Effector CD8-positive, alpha-beta T cell (primary cell): ENCODE measurements around the gene MVK.

ENCODE experiments used
- DNase-seq: peaks from one replicate; lab custom pipeline; 2025; lab: John Stamatoyannopoulos, UW
- total RNA-seq, 4 experiments: gene quantifications; one replicate each; lab custom pipeline; 2026; lab: John Stamatoyannopoulos, UW

MVK gene
- 17.9 to 24.9 (median 19.3) reads per million in 4 experiments for total RNA-seq

DNA sequence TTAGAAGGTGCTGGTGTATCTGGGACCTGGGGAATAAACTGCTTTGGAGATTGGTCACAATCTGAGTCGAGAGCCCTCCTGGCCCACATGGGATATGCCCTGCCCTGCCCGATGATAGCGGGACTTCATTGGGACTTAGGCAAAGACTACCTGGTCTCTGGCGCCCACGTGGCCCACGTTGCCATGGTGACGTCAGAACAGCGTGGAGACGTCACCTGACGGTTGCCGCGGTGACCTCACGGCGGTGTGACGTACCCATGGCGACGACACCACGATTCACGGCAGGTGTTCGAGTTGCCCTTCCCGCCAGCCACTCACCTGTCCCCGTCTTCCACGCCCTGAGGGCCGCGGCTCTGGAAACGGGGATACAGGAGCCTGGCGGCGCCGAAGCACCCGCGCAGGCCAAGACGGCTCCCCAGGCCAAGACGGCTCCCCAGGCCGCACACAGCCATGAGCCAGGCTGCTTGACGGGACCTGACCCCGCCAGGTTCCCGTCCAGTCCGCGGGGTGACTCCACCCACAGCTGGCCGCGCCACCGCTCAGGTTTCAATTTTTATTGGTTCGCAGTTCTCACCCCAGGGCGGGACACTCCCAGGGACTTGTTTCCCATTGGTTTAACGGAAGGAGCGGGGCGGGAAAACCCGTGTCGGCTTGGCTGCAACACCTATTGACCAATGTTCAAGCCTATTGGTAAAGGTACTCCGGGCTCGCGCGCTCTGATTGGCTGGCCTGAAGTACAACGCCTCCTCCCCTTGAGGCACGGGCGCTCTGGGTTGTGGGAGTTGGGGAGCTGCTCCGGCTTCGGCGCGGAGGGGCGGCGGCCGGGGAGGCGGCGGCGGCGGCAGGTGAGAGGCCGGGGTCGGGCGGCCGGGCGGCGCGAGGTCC is at the start of gene MVK, which contains the start of gene MMAB:
Gene MVK (plus strand): TSS at position 766 of the 885 bp plus-strand sequence. CDS start 1,029 bp downstream, outside the sequence.
Gene MMAB (minus strand): TSS at position 476 of the 885 bp plus-strand sequence. CDS start 24 bp downstream, at position 452.
- peak; percentile 97 for DNase-seq

- DNase-seq = no peak
Observed at GRCh38 chr12:109524466-109525278, 48.9 kb upstream of the MVK start.

DNA sequence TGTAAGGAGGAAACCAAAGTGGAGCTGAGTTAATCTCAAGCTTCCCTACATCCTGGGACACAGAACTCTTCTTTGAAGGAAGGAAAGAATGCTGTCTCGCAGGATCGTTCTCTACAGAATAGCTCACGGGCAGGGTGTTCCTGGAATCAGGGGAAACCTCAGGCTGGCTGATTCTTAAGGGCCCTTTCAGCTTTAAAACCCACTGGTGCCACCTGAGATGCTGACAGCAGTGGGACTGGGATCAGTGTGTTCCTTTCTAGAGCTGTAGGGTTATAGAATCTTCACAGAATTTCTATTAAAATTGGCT is 48.4 kb upstream of the MVK start:
- DNase-seq = no peak

- no peak for DNase-seq
Observed at GRCh38 chr12:109527489-109528123, 46.0 kb upstream of the MVK start.

DNA sequence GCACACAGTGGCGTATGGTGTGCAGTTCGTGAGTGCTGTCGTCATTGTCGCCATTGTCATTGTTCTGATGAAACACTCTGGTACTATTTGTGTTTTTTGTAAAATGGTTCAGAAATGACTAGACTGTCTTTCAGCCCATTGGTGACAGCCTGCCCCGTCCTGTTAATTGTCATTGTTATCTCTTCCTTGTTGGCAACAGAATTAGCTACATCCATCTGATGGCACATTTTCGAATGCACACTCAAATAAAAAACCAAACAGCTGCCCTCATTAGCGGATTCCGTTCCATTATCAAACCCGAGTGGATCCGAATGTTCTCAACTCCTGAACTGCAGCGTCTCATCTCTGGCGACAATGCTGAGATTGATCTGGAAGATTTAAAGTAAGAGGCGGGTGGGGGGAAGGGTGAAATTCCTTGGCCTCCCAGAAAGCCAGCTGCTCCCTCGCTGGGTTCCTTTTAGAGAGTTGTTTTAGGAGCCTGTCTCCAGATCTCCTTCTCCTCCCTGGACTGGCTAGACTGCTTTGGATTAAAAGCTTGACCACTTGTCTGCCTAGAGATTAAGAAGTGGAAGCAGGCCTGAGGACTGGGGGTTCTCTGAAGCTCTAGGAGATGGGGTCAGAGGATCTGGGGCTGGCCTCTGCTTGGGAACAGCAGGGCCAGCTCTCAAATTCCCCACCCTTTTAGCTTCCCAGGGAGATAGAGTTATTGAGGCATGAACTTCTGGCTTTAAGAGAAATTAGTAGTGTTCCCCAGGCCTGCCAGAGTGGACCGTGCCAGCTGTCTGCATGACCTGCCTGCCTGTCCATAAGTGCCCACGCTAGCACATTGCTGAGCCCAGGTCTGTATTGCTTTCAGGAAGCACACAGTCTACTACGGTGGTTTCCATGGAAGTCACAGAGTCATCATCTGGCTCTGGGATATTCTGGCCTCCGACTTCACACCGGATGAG is 43.6 kb upstream of the MVK start:
- no peak for DNase-seq

GRCh38 chr12:109531411-109531810 is 42.2 kb upstream of the MVK start:
- no peak for DNase-seq

DNA sequence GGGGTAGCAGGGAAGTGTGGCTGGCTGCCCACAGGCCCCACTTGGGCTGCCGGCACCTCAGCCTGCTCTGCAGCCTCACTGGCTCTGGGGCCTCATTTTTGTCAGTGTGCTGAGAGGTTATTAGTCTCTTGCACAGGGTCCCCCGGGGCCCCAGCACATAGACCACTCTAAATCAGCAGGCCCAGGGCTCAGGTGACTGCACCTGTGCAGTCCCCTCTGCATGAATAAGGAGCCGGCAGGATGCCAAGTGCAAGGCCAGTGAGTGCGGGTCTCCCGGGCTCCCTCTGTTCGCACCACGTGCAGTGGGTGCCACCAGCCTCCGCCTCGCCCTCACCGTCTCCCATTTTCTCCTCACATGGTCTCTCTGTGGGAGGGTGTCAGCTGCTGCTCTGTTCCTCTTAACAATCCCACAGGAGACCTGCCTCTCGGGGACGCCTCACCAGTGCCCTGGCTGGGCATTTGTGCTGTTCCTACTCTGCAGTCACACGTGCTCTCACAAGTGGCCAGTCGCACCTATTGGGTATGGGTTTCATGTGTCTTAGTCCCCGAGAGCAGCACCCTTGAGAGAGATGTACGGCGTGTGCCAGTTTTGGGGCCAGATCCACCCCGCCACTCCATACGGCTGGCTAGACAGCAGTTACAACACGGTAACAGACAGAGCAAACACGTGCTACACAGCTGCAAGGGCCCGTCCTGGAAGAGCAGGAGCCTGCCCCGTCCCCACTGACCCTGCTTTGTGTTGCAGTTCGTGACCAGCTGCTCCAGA is 40.7 kb upstream of the MVK start:
- DNase-seq = no peak

DNA sequence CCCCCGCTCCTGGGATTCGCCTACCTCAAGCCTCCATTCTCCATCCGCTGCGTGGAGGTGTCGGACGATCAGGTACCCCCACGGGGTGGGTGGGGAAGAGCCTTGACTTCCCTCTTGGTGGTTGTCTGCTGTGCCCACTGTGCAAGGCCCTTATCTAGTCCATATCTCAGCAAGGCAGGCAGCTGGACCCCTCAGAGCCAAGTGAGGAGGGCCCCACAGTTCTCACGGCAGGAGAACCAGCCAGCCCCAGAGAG is 40.2 kb upstream of the MVK start:
- DNase-seq = no peak

- no peak for DNase-seq
Observed at GRCh38 chr12:109534456-109534855, 39.1 kb upstream of the MVK start.

DNA sequence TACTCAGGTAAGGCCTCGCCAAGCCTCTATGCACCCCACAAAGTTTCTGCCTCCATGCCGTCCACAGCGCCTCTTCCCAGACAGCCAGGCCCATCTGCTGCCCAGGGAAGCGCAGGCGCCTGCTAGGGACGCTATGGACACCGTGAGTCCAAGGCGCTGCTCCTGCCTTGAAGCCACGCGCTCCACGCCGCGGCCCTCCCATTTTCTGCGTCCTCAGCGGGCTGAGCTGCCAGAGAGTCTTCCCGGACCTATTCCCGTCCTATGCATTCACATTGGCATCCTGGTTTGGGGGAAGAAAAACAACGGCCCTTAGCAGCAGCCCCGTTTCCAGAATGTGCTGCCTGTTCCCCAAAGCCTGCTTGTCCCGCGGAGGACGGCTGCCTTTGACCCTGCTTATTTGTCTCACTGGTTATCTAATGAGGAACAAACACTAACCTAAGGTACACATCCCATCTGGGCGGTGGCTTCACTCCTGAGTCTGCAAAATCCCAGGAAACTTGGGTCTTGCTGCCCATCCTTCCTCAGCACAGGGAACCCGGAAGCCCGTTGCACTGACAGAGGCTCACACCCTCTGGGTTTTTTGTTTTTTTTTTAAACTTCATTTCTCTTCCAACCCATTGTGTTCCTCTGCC is 38.2 kb upstream of the MVK start:
- DNase-seq = no peak

DNA sequence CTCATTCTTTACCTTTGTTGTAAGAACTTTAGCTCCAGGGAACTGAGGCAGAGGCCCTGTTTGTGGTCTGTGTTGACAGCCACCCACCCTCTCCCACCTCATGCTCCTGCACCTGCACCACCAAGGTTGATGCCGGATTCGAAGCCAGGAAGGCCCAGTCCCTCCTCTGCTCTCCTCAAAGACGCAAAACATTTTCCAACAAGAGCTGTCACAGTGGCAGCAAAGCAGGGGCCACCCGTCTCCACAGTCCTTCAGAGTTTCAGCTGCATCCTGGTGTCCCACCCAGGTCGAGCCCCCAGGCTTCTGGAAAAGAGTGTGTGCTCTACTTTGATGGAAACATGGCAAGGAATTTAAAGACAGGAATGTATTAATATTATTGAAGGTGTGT is 37.7 kb upstream of the MVK start:
- DNase-seq = no peak

- DNase-seq = no peak
Observed at GRCh38 chr12:109537136-109537535, 36.5 kb upstream of the MVK start.

- no peak for DNase-seq
Observed at GRCh38 chr12:109538191-109538863, 35.3 kb upstream of the MVK start.

GRCh38 chr12:109539508-109539907 is 34.1 kb upstream of the MVK start:
- no peak for DNase-seq

DNA sequence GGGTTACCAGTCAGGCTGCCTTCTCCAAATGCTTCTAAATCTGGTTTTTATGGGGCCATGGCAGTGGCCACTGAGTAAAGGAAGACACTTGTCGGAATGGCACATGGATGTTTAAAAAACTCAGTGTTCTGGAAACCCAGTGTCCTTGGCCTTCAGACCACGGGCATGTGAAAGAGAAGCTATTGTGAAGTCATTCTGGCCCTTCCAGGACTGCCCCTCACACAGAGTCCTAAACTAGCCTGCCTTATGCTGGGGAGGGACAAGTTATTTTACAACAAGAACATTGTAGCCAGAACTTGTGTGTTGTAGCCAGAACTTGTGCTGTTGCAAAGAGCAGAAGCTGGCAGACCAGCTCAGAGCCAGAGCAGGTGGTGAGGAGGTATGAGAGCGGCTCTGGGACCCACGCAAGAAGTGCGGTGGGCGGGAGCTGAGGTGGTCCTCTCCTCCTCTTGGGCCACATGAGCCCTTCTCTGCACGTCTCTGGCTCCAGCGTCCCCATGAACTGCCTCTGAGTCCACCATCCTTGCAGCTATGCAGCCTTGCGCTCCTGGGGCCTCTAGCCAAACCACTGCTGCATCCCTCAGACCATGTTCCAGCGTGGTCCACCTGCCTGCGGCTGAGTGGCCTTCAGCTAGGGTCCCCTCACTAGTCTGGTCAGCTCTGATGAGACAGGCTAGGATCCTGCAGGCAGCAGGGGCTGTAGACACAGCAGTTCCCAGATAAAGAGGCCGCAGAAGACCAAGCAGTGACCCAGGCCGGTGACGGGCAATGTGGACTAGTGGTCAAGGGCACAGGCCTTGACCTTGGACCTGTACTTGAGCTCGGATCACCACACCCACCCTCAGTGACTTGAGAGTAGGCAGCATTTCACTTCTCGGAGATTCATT is 32.8 kb upstream of the MVK start:
- no peak for DNase-seq

DNA sequence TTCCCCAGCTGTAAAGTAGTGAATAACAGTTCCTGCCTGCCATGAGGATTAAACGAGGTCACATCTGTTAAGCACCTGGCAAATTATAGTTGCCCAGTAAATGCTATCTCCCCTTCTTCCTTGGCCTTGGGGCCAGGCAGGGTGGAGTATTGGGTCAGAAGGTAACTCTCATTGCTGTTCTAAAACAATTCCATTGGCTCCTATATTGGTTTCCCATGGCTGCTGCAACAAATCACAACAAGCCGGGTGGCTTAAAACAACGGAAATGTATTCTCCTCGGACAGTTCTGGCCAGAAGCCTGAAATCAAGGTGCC is 32.2 kb upstream of the MVK start:
- no peak for DNase-seq

DNA sequence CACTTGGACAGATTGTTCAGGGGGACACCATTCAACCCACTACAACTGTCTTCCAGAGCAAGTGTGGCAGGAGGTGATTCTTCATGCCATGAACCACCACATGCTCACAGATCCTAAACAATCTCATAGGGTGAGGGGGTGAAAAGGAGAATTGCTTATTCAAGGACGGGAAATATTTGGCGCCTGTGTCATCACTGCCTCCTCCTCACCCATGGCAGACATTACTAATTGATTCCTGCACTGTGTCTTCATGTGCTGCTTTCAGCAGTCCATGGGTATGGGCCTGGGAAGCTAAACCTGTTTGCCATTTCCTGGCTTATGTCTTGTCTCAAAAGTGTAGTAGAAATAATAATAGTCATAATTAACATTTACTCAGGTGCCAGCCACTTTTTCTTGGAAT is 31.6 kb upstream of the MVK start:
- no peak for DNase-seq

DNA sequence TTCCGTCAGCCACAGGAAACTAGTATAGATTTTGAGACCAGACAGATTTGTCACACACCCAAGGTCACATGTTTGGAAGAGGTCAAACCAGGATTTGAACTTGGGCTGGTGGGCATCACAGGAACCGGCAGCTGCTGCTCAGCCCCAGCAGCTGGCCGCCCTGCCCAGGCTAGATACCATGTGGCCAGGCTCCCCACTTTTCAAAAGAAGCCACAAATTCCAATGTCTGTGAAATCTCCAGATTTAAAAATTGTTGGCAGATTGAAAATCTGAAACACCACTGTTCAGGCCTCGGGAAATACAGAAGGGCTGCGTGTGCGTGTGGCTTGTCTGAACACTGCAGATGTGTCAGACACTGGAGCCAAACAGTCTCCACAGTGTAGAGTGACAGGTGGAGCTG is 30.7 kb upstream of the MVK start:
- no peak for DNase-seq

DNA sequence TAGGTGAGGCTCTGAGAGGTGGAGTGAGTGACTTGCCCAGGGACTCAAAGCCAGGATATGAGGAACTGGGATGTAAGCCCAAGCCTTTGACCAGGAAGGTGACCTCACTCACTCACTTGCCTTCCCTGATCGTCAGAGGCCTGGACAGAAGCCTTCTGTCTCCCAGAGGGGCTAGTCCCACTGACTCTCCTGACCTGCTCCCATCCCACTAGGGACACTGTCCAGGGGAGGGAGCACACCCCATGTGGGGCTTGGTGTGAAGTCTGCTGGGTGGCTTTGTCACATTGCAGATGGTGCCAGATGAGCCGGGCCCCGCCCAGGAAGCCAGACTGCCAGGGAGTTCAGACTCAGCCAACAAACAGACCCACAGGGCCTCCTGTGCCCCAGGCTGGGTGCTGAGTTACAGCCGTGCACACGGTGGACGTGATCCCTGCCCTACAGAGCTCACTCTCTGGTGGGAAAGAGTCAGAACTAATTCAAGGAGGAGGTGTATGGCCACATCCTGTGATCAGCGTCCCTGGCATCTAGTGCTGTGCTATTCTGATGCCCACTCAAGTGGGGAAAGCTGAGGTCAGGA is 28.6 kb upstream of the MVK start:
- DNase-seq = no peak
